GM12801 (cell line): ENCODE data around the gene ELK4.

Experiments used
- CTCF ChIP-seq: IDR thresholded peaks from one replicate; pipeline ENCODE4 v1.5.1; 2011; ENCODE audit warnings: control low read depth; ENCODE audit not compliant: insufficient read length; ENCODE audit errors: extremely low read depth

ELK4 gene

GRCh38 chr1:205668951-205669340 is 37.1 kb upstream of the ELK4 start:
- no peak for TF ChIP-seq CTCF

DNA sequence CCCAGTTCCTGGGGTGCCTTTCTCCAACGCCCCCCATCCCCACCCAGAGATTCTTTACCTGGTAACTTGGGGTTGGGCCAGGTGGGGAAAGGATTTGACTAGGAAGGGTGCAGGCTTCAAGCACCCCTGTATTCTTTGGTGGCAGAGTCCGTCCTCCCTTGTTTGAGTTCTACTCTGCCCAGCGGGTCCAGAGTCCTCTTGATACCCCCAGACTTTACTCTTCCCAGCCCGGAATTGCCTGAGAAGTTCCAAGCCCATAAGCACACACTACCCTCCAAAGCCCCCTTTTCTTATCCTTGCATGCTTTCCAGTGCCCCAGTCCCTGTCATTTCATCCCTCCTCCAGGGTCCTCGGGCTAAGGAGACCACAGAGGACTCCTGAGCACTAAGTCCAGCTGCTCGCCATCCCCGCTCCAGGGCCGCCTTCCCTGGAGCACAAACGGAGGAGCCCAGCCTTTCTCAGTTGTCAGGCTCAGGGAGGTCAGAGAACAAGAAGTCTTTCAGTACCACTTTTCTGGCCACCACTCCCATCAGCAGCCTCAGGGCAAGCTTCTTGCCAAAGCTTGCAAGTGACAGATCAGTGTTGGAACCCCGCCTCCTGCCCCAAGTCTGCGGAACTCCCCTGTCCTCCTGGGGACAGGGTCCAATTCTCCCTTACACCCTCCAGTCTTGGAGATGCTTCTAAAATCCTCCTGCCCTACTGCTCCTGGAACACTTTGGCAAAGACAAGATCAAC is 36.3 kb upstream of the ELK4 start:
- no peak for TF ChIP-seq CTCF

GRCh38 chr1:205666372-205667166 is 34.8 kb upstream of the ELK4 start:
- no peak for TF ChIP-seq CTCF

GRCh38 chr1:205665201-205666045 is 33.6 kb upstream of the ELK4 start:
- no peak for TF ChIP-seq CTCF

DNA sequence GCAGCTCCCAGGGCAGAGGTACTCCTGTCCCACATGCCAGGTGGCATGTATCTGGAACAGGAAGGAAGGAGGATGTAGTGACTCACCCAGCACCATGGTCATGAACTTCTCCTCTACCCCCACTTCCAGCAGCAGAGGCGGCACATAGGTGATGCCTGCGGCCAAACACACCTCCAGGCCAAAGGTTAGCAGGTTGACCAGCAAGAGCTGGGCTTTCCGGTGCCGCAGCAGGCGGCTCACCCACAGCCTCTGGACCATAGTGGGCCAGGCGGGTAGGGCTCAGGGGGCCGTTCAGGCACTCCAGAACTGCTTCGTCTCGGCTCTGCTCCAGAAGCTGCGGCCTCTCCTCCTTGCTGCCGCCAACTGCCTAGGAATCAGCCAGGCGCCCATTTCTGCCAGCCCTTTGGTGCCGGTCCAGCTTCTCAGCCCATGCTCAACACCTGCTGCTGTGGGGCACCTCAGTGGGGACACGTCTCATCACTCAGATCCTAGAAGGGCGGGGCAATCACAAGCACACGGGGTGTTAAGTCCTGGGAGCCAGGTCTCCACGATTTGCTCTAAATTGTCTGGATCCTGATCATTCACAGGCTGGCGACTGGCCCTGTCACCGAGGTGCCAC is 32.7 kb upstream of the ELK4 start:
- TF ChIP-seq CTCF: no peak

- TF ChIP-seq CTCF: no peak
Measured at GRCh38 chr1:205663286-205663936, 31.6 kb upstream of the ELK4 start.
